ENCODE measurements around the gene FSD2. TPM values are rescaled to one million over a fixed set of nuclear protein-coding genes. Genes with fewer than 3 reads are reported as not detected.

The FSD2 gene
- total and polyA plus RNA-seq, 8 donors = 0.04 to 0.09 (median 0.05) TPM; not detected in 4

DNA sequence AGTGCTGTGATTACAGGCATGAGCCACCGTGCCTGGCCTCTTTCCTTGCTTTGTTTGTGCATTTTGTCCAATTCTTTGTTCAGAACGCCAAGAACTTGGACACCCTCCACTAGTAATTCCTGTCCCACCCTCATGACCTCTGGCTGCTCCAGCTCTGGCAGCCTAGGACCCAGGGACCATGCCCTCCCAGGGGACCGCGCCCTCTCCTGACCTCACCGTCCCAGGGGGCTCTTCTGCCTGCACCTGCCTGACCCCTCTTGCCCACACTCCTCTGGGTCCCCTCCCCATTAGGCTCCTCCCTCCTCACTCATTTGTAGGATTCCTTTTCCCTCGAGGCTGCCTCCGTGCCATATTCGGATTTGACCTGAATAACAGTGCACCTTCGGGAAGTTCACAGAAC, 41.1 kb downstream of the FSD2 start:
- H3K27ac ChIP-seq = no peak overlapping the region
- H3K27me3 ChIP-seq = no peaks in the 10 kb centered on the region
- H3K4me1 ChIP-seq = no peaks in the 10 kb centered on the region
- FAIRE-seq = no peak
- H3K36me3 ChIP-seq = no peaks in the 10 kb centered on the region
- TF ChIP-seq, protein P1, sequence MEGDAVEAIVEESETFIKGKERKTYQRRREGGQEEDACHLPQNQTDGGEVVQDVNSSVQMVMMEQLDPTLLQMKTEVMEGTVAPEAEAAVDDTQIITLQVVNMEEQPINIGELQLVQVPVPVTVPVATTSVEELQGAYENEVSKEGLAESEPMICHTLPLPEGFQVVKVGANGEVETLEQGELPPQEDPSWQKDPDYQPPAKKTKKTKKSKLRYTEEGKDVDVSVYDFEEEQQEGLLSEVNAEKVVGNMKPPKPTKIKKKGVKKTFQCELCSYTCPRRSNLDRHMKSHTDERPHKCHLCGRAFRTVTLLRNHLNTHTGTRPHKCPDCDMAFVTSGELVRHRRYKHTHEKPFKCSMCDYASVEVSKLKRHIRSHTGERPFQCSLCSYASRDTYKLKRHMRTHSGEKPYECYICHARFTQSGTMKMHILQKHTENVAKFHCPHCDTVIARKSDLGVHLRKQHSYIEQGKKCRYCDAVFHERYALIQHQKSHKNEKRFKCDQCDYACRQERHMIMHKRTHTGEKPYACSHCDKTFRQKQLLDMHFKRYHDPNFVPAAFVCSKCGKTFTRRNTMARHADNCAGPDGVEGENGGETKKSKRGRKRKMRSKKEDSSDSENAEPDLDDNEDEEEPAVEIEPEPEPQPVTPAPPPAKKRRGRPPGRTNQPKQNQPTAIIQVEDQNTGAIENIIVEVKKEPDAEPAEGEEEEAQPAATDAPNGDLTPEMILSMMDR (IDR thresholded peaks at IDR 0.05) = no peak
- DNase-seq = no peak
- H3K4me3 ChIP-seq = no peak overlapping the region
- ATAC-seq = no peak
- no peaks in the 10 kb centered on the region for H3K9me3 ChIP-seq
- 81 to 88% methylated on average over 9 of the region's 9 CpGs for WGBS, 2 donors
- intact Hi-C loops (cut with DNase I) = no loop called here

DNA sequence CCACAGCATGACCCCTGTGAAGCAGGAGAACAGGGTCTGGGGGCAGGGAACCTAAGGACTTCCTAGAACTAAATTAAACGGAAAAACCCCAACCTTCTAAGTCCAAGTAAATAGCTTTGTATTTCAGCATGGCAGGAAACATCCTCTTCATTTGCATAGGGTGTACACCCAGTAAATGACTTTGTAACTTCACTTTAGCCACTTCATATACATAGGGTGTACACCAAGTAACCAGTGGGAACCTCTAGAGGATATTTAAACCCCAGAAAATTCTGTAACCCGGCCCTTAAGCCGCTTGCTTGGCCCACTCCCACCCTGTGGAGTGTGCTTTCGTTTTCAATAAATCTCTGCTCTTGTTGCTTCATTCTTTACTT, 41.8 kb downstream of the FSD2 start:
- no peaks in the 10 kb centered on the region for H3K36me3 ChIP-seq
- no peaks in the 10 kb centered on the region for H3K27me3 ChIP-seq
- intact Hi-C loops (cut with DNase I) = no loop called here
- FAIRE-seq = no peak
- no peak for DNase-seq
- H3K27ac ChIP-seq = no peak overlapping the region
- WGBS, 2 donors = 84 to 90% methylated on average over 4 of the region's 4 CpGs
- no peak for ATAC-seq
- no peaks in the 10 kb centered on the region for H3K4me1 ChIP-seq
- TF ChIP-seq, protein P1 (IDR thresholded peaks at IDR 0.05) = no peak
- no peaks in the 10 kb centered on the region for H3K9me3 ChIP-seq
- H3K4me3 ChIP-seq = no peak overlapping the region

DNA sequence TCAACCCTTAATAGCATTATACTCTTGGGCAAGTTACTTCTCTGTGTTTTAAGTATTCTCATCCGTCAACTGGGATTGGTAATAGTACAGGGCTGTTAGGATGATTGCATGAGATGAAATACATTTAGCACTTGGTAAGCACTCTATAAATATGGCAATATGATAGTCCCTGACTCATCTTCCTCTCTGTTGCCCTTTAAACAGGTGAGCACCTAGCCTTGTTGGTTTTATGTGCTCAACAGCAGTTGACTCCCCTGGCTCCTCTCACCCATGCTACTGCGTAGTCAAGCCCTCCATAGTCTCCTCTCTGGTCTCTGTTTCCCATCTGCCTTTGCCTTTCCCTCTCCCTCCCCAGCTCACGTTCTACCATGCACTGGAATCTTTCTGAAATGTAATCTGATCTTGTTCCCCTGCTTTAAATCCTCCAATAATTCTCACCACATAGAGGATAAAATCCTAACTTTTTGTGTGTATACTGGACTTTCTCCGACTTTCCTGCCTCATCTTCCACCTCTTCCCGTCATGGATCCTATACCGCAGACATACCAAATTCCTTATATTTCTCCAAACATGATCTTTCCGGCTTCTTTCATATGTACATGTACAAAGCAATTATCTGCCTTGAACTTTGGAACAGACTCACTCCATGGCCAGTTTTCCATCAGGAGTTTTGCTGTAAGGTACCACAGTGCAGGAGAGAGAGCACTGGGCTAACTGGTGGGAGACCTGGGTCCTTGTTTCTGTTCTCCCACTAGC, 42.3 kb downstream of the FSD2 start:
- H3K27me3 ChIP-seq = no peaks in the 10 kb centered on the region
- WGBS, 2 donors = 86 to 90% methylated on average over 7 of the region's 7 CpGs
- TF ChIP-seq, protein P1 (IDR thresholded peaks at IDR 0.05) = no peak
- no peak for ATAC-seq
- no peaks in the 10 kb centered on the region for H3K9me3 ChIP-seq
- no peak overlapping the region for H3K27ac ChIP-seq
- H3K4me1 ChIP-seq = no peaks in the 10 kb centered on the region
- intact Hi-C loops (cut with DNase I) = no loop called here
- H3K36me3 ChIP-seq = no peaks in the 10 kb centered on the region
- DNase-seq = no peak
- H3K4me3 ChIP-seq = no peak overlapping the region
- FAIRE-seq = no peak

DNA sequence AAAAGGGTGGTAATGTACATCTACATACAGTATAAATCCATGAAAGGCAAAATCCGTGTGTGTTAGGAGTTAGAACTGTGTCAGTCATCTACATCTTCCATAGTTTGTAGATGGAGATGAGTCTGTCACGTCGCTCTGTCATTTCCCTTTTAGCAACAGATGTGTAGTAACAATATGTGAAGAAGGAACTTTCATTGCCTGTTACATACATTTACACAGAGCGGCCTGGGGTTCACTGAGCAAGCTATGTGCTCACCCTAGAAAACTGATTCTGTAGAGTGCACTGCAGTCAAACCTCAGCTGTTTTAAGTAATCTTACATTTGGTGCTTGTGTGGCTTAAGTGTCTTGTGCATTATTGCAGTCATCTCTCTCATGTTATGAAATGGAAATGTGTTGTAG, 54.6 kb downstream of the FSD2 start:
- Histone ChIP-seq H3K27me3 (no peaks in the 10 kb centered on the region), H3K4me1 (peaks cover 0 to 14% (median 0%) of the 10 kb centered on the region in 3 donors), H3K36me3 (peaks cover 0 to 22% (median 6%) of the 10 kb centered on the region in 3 donors), H3K4me3 (peak overlapping the region; percentile 52 to 82 (median 74)), H3K27ac (no peak overlapping the region), H3K9me3 (no peaks in the 10 kb centered on the region)
- no peak for FAIRE-seq
- DNase-seq = no peak
- intact Hi-C loops (cut with DNase I) = no loop called here
- WGBS, 2 donors = 24 to 30% methylated on average over 4 of the region's 4 CpGs
- TF ChIP-seq, protein P1 (IDR thresholded peaks at IDR 0.05) = no peak
- no peak for ATAC-seq

DNA sequence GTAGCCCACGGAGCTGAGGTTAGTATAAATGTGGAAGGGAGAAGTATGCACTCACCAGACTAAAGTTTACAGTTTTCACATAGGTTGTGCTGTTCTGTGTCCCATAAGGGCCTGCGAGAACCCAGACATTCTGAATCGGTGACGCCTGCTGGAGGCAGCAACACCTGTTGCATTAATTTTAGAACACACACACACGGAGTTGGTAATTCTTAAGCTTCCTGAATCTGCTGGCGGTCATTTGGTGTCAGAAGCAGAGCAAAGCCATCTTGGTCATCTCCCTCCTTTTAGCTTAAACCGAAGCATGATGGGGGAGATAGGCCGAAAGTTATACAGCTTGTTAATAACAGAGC, 55.1 kb downstream of the FSD2 start:
- Histone ChIP-seq H3K4me1 (peaks cover 0 to 14% (median 0%) of the 10 kb centered on the region in 3 donors), H3K4me3 (peak overlapping the region; percentile 52 to 82 (median 74)), H3K36me3 (peaks cover 0 to 17% (median 6%) of the 10 kb centered on the region in 3 donors), H3K9me3 (no peaks in the 10 kb centered on the region), H3K27ac (peak overlapping the region in 3 of 4 donors; percentile 43 to 97 (median 87)), H3K27me3 (no peaks in the 10 kb centered on the region)
- ATAC-seq = peak; percentile 22 to 30 (median 28)
- intact Hi-C loops (cut with DNase I) = no loop called here
- DNase-seq = no peak
- FAIRE-seq = no peak
- TF ChIP-seq, protein P1 (IDR thresholded peaks at IDR 0.05) = no peak
- 0 to 1% methylated on average over 8 of the region's 8 CpGs for WGBS, 2 donors
